Left colon (tissue), 2 donors: ENCODE data around the gene SSX4B. TPM values are rescaled to one million over a fixed set of nuclear protein-coding genes. Genes with fewer than 3 reads are reported as not detected.
"Not testable (repeated sequence)": the region's sequence is repeated elsewhere in the genome, so short reads cannot be mapped to it uniquely, and the experiment has no call there.

ENCODE experiments used
- ATAC-seq: fragments of 200-7000 bp; cut with Tn5 transposase; one replicate; pipeline ENCODE4 v1.9.1; 2020; ENCODE audit warnings: mild to moderate bottlenecking, moderate library complexity
- DNase-seq, 2 donors: peaks; one replicate each; pipeline ENCODE4 v3.0.0-alpha.2; 2020
- intact Hi-C, 2 donors: fragments of 100-400 bp; cut with DNase I in 1 of 2; cut with micrococcal nuclease in 1 of 2; formaldehyde crosslinking; loops; one replicate each; pipeline versions ENCODE4 v1.11.2 to v1.14.0; 2022; cut with DNase I, micrococcal nuclease
- total RNA-seq, 2 donors: library from RNA; stranded (reverse); fragmentation: NEBNext Ultra II Directional; extraction: Animal tissue kit (Norgen Biotek cat#: 25700); gene quantifications; one replicate each; pipeline ENCODE4 v1.2.1, GENCODE V29; 2021
- donor health status: DM: no; HTN: no; CAD: no.
- donor health status: DM: yes; HTN: yes; CAD: no.

SSX4B gene
- total RNA-seq, 2 donors from 2014 or later, result not detected

- ATAC-seq (no peak), DNase-seq (no peak)
- intact Hi-C loops, result no loop called here
Observed at GRCh38 chrX:48357681-48358080, 54.1 kb downstream of the SSX4B start.

DNA sequence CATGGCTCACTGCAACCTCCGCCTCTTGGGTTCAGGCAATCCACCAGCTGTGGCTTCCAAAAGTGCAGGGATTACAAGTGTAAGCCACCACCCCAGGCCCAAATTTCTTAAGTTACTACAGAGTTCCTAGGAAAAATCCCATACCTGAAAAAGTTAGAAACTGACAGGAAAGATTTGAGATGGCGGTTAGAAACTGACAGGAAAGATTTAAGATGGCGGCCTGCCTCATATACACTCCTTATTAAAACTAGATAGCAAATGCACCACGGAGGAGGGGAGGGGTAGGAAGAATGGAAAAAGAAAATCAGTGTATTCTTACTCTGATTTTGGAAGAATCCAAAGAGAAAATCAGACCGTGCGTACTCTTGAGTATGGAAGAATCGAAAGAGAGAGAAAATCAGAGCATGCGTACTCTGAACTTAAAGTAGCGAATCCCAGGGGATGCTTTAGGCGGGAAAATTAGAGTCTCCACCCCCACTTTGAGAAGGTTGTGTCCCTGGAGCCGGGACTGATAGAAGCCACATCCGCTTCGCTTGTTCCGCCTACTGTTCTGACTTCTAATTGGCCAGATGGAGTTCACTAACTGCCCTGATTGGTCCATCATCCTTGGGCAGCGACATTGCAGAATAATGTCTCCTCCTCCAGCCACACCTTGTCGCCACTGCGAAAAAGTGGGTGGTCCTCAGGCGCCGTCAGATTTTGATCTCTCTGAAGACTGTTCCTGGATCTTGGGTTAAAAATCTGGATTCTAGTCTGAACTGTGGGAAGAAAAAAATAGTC, 55.3 kb downstream of the SSX4B start, which contains the start of gene SSX3:
TSS of gene SSX3 (minus strand) at position 389 of the 780 bp plus-strand sequence. CDS start 1,454 bp downstream, outside the sequence.
- DNase-seq, intact Hi-C loops, ATAC-seq: not testable (repeated sequence)

Other genes starting within 250 kb of the SSX4B start
- gene SSX5, start 215.2 kb downstream of the SSX4B start, total RNA-seq, result not detected
- gene SSX1, start 156.6 kb downstream of the SSX4B start, total RNA-seq, result not detected
- not detected for gene SSX3, start 55.3 kb downstream of the SSX4B start, total RNA-seq
- gene SSX4, start 28.4 kb downstream of the SSX4B start, total RNA-seq, result not detected
- 10 to 100 TPM; 16.7 to 24.1 TPM for gene SLC38A5, start 58.3 kb upstream of the SSX4B start, total RNA-seq
- gene FTSJ1, start 64.2 kb upstream of the SSX4B start, total RNA-seq, result 10 to 100 TPM; 19.5 to 25.1 TPM
- 1 to 10 TPM; 4.0 to 5.8 TPM for gene PORCN, start 97.0 kb upstream of the SSX4B start, total RNA-seq
- gene EBP, start 109.8 kb upstream of the SSX4B start, total RNA-seq, result 100 to 1,000 TPM; 152 to 207 TPM
- 10 to 100 TPM; 11.6 to 15.7 TPM for gene TBC1D25, start 127.8 kb upstream of the SSX4B start, total RNA-seq
- 100 to 1,000 TPM; 156 to 263 TPM for gene RBM3, start 162.5 kb upstream of the SSX4B start, total RNA-seq
- 100 to 1,000 TPM; 126 to 141 TPM for gene WDR13, start 185.5 kb upstream of the SSX4B start, total RNA-seq